GM12874 (cell line): Measurements from ENCODE around the gene FANCL.

Experiments used
- TF ChIP-seq, protein P1 (sequence below): IDR thresholded peaks from 2 replicates; pipeline ENCODE4 v1.5.1; 2011; ENCODE audit warnings: low read depth, mild to moderate bottlenecking, control low read depth, low read length, moderate library complexity; ENCODE audit not compliant: insufficient read depth

Gene FANCL

GRCh38 chr2:58120626-58121229, 120.4 kb downstream of the FANCL start:
- TF ChIP-seq, protein P1, sequence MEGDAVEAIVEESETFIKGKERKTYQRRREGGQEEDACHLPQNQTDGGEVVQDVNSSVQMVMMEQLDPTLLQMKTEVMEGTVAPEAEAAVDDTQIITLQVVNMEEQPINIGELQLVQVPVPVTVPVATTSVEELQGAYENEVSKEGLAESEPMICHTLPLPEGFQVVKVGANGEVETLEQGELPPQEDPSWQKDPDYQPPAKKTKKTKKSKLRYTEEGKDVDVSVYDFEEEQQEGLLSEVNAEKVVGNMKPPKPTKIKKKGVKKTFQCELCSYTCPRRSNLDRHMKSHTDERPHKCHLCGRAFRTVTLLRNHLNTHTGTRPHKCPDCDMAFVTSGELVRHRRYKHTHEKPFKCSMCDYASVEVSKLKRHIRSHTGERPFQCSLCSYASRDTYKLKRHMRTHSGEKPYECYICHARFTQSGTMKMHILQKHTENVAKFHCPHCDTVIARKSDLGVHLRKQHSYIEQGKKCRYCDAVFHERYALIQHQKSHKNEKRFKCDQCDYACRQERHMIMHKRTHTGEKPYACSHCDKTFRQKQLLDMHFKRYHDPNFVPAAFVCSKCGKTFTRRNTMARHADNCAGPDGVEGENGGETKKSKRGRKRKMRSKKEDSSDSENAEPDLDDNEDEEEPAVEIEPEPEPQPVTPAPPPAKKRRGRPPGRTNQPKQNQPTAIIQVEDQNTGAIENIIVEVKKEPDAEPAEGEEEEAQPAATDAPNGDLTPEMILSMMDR: no peak

GRCh38 chr2:58110765-58111164, 130.4 kb downstream of the FANCL start:
- TF ChIP-seq, protein P1: no peak

DNA sequence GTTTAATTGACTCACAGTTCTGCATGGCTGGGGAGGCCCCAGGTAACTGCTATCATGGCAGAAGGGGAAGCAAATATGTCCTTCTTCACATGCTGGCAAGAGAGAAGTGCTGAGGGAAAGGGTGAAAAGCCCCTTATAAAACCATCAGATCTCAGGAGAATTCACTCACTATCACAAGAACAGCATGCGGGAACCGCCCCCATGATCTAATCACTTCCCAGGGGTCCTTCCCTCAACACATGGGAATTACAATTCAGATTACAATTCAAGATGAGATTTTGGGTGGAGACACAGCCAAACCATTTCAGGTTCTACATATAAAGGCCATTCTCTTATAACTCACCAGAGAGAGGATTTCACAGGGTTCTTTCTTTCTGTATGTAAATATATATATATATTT, 131.6 kb downstream of the FANCL start:
- TF ChIP-seq, protein P1: no peak
